Lung (tissue), 12 donors: ENCODE results near the gene ATP6AP1. TPM values are rescaled to one million over a fixed set of nuclear protein-coding genes. Genes with fewer than 3 reads are reported as not detected.

ENCODE experiments used
- ATAC-seq: fragments of 200-7000 bp; cut with Tn5 transposase; one replicate; pipeline ENCODE4 v1.9.1; 2020; ENCODE audit warnings: moderate number of reproducible peaks; ENCODE audit not compliant: insufficient read depth, low FRiP score
- DNase-seq, 3 donors: peaks; one replicate each; pipeline ENCODE4 v3.0.0-alpha.2; 2013 to 2017
- H3K27ac ChIP-seq, 2 donors: one replicate each; pipeline ENCODE4 v1.5.1; 2013; ENCODE audit warnings: mild to moderate bottlenecking in 2 of 2, moderate library complexity in 2 of 2, control low read depth in 1 of 2, inconsistent platforms in 1 of 2, low read depth in 1 of 2, low read length in 1 of 2
- H3K27me3 ChIP-seq, 3 donors: one replicate each; pipeline ENCODE4 v1.5.1; 2013; ENCODE audit warnings: low read length in 2 of 3; ENCODE audit not compliant: control insufficient read depth in 3 of 3, insufficient read depth in 3 of 3
- H3K36me3 ChIP-seq, 4 donors: one replicate each; pipeline ENCODE4 v1.5.1; 2013; ENCODE audit warnings: low read length in 4 of 4, mild to moderate bottlenecking in 1 of 4, moderate library complexity in 1 of 4; ENCODE audit not compliant: control insufficient read depth in 4 of 4, insufficient read depth in 4 of 4
- H3K4me1 ChIP-seq, 5 donors: one replicate each; pipeline ENCODE4 v1.5.1; 2013; ENCODE audit warnings: low read length in 5 of 5, mild to moderate bottlenecking in 2 of 5, moderate library complexity in 1 of 5; ENCODE audit not compliant: control insufficient read depth in 5 of 5, insufficient read depth in 5 of 5
- H3K4me3 ChIP-seq: one replicate; pipeline ENCODE4 v1.5.1; 2013; ENCODE audit warnings: mild to moderate bottlenecking, control low read depth, moderate library complexity
- H3K9ac ChIP-seq, 2 donors: one replicate each; pipeline ENCODE4 v1.5.1; 2013; ENCODE audit warnings: low read length in 2 of 2, control low read depth in 1 of 2; ENCODE audit not compliant: insufficient read depth in 1 of 2
- H3K9me3 ChIP-seq, 4 donors: one replicate each; pipeline ENCODE4 v1.5.1; 2013; ENCODE audit warnings: low read length in 3 of 4, mild to moderate bottlenecking in 1 of 4, moderate library complexity in 1 of 4; ENCODE audit not compliant: control insufficient read depth in 4 of 4, insufficient read depth in 3 of 4
- WGBS, 2 donors: extraction: QIAGEN DNeasy Blood & Tissue Kit; methylation state at CpG; one replicate each; pipeline ENCODE4 v1.1.7; 2013; 5-methylcytosine and 5-hydroxymethylcytosine counted together
- polyA plus RNA-seq, 2 donors: library from polyadenylated mRNA; stranded (reverse); fragments of 200-250 nt; gene quantifications; one replicate each; pipeline ENCODE4 v1.2.1, GENCODE V29; 2013
- total RNA-seq, 2 donors: library from RNA; depleted of rRNA in 1 of 2; stranded (reverse); fragments of >200 nt in 1 of 2; gene quantifications; one replicate each; pipeline ENCODE4 v1.2.1, GENCODE V29; 2014 to 2021
- TF ChIP-seq, protein P1 (sequence below): IDR thresholded peaks from 2 replicates; pipeline ENCODE4 v1.5.1; 2012; ENCODE audit warnings: mild to moderate bottlenecking; ENCODE audit errors: control extremely low read depth, extremely low read depth
- donor health status: control.
- donor health status: control.
- donor health status: Bipolar disorder and iron deficiency.
- donor health status: healthy.
- donor health status: DM: yes; HTN: yes; CAD: no.

Gene ATP6AP1
- total and polyA plus RNA-seq, 4 donors, result 73.7 to 220 (median 113) TPM

DNA sequence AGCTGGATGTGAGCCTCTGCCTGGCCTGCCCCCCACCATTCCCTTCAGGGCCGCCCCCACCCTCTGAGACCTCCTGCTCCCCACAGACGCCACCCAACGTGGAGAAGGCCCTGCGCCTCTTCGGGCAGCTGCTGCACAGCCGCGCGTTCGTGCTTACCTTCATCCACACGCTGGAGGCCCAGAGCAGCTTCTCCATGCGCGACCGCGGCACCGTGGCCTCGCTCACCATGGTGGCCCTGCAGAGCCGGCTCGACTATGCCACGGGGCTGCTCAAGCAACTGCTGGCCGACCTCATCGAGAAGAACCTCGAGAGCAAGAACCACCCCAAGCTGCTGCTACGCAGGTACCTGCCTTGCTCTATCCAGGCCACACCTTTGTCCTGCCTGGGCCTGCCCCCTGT, 39.7 kb downstream of the ATP6AP1 start:
- WGBS, 2 donors, result 96 to 97% methylated on average over 19 to 23 of the region's 23 CpGs
- H3K36me3 ChIP-seq, result peaks cover 2 to 43% (median 9%) of the 10 kb centered on the region in 4 donors
- DNase-seq, result no peak

DNA sequence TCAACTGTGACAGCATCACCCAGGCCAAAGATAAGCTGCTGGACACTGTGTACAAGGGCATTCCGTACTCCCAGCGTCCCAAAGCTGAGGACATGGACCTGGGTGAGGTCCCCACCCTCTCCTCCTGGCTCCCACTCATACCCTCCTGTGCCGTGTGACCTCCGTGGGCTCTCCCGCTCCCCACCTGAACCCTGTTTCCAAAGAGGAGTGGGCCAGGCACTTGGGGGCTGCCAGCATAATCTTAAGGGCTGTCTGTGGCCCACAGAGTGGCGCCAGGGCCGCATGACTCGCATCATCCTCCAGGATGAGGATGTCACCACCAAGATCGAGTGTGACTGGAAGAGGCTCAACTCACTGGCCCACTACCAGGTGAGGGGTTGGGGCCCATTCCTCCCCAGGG, 40.6 kb downstream of the ATP6AP1 start:
- Histone ChIP-seq H3K4me3 (no peak overlapping the region), H3K27ac (no peak overlapping the region), H3K27me3 (no peaks in the 10 kb centered on the region), H3K9ac (no peak overlapping the region), H3K4me1 (no peaks in the 10 kb centered on the region), H3K9me3 (peaks cover 0 to 7% (median 0%) of the 10 kb centered on the region in 4 donors), H3K36me3 (peaks cover 2 to 43% (median 9%) of the 10 kb centered on the region in 4 donors)
- WGBS, 2 donors, result 87 to 95% methylated on average over 6 to 9 of the region's 9 CpGs
- ATAC-seq (no peak), DNase-seq (no peak)
- TF ChIP-seq, protein P1, sequence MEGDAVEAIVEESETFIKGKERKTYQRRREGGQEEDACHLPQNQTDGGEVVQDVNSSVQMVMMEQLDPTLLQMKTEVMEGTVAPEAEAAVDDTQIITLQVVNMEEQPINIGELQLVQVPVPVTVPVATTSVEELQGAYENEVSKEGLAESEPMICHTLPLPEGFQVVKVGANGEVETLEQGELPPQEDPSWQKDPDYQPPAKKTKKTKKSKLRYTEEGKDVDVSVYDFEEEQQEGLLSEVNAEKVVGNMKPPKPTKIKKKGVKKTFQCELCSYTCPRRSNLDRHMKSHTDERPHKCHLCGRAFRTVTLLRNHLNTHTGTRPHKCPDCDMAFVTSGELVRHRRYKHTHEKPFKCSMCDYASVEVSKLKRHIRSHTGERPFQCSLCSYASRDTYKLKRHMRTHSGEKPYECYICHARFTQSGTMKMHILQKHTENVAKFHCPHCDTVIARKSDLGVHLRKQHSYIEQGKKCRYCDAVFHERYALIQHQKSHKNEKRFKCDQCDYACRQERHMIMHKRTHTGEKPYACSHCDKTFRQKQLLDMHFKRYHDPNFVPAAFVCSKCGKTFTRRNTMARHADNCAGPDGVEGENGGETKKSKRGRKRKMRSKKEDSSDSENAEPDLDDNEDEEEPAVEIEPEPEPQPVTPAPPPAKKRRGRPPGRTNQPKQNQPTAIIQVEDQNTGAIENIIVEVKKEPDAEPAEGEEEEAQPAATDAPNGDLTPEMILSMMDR, result no peak

More for the DNA sequence above, 39.7 kb downstream of the ATP6AP1 start:
- Histone ChIP-seq H3K9ac (no peak overlapping the region), H3K4me3 (no peak overlapping the region), H3K9me3 (peaks cover 0 to 7% (median 0%) of the 10 kb centered on the region in 4 donors), H3K27ac (no peak overlapping the region), H3K27me3 (no peaks in the 10 kb centered on the region), H3K4me1 (no peaks in the 10 kb centered on the region)
- ATAC-seq, result no peak
- TF ChIP-seq, protein P1, result no peak

DNA sequence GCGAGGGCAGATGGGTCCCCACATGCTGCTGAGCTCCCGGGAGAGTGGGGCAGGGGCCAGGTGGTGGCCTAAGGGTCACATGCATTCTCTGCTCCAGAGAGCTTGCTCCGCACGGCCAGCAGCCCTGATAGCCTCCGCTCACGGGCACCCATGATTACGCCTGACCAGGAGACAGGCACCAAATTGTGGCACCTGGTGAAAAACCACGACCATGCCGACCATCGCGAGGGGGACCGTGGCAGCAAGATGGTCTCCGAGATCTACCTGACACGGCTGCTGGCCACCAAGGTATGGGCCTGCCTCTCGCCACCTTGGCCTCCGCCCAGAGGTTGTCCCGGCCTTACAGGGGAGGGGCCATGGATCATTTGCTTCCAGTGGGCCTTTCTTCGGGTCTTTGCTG, 41.4 kb downstream of the ATP6AP1 start:
- H3K9ac ChIP-seq, result no peak overlapping the region
- H3K27ac ChIP-seq, result no peak overlapping the region
- ATAC-seq (no peak), DNase-seq (no peak)
- no peaks in the 10 kb centered on the region for H3K27me3 ChIP-seq
- no peaks in the 10 kb centered on the region for H3K4me1 ChIP-seq
- peaks cover 2 to 43% (median 7%) of the 10 kb centered on the region in 4 donors for H3K36me3 ChIP-seq
- H3K9me3 ChIP-seq, result peaks cover 0 to 7% (median 0%) of the 10 kb centered on the region in 4 donors
- 93 to 94% methylated on average over 11 to 18 of the region's 18 CpGs for WGBS, 2 donors
- no peak overlapping the region for H3K4me3 ChIP-seq
- TF ChIP-seq, protein P1, result no peak

DNA sequence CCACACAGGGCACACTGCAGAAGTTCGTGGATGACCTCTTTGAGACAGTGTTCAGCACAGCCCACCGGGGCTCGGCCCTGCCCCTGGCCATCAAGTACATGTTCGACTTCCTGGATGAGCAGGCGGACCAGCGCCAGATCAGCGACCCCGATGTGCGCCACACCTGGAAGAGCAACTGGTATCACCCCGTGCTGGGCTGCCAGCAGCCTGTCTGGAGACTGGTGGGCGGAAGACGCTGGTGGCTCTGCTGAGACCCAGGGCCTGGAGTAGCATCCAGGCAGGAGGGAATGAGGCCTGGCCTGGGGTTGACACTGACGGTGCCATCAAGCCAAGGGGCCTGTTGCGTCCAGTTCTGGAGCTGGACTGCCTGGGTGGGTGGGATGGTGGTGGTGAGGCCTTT, 42.0 kb downstream of the ATP6AP1 start:
- DNase-seq (no peak), ATAC-seq (no peak)
- peaks cover 2 to 43% (median 6%) of the 10 kb centered on the region in 4 donors for H3K36me3 ChIP-seq
- no peaks in the 10 kb centered on the region for H3K4me1 ChIP-seq
- no peaks in the 10 kb centered on the region for H3K27me3 ChIP-seq
- H3K4me3 ChIP-seq, result no peak overlapping the region
- TF ChIP-seq, protein P1, result no peak
- no peak overlapping the region for H3K27ac ChIP-seq
- WGBS, 2 donors, result 92 to 95% methylated on average over 12 to 14 of the region's 14 CpGs
- H3K9ac ChIP-seq, result no peak overlapping the region
- H3K9me3 ChIP-seq, result peaks cover 0 to 7% (median 0%) of the 10 kb centered on the region in 4 donors
